Keratinocyte (primary cell): ENCODE measurements around the gene INAFM1. TPM values are rescaled to one million over a fixed set of nuclear protein-coding genes. Genes with fewer than 3 reads are reported as not detected.

Source experiments
- DNase-seq: peaks from one replicate; pipeline ENCODE4 v3.0.0-alpha.2; 2011; ENCODE audit warnings: low read depth, missing footprints, low spot score
- FAIRE-seq: peaks from 2 replicates; lab custom pipeline; 2011; peaks lifted over from hg19 to GRCh38; lab: Jason Lieb, UNC
- H2AFZ ChIP-seq: 2 replicates; pipeline ENCODE4 v1.6.0; 2012; ENCODE audit warnings: low read length, control low read depth, inconsistent platforms; ENCODE audit not compliant: control insufficient read depth
- H3K27ac ChIP-seq: 2 replicates; pipeline ENCODE4 v1.5.1; 2011; ENCODE audit warnings: low read length; ENCODE audit not compliant: control insufficient read depth, insufficient read depth
- H3K27me3 ChIP-seq: 3 replicates; pipeline ENCODE4 v1.6.0; 2011; ENCODE audit warnings: low read length; ENCODE audit not compliant: control insufficient read depth, insufficient read depth; ENCODE audit errors: extremely low read depth
- H3K36me3 ChIP-seq, 2 experiments: 2 replicates in 1 of 2; 3 replicates in 1 of 2; pipeline ENCODE4 v1.5.1; 2011; ENCODE audit warnings: low read length in 2 of 2, mild to moderate bottlenecking in 1 of 2; ENCODE audit not compliant: control insufficient read depth in 2 of 2, insufficient read depth in 2 of 2; ENCODE audit errors: extremely low read depth in 1 of 2
- H3K4me1 ChIP-seq: 3 replicates; pipeline ENCODE4 v1.5.1; 2011; ENCODE audit warnings: low read length; ENCODE audit not compliant: control insufficient read depth, insufficient read depth; ENCODE audit errors: extremely low read depth
- H3K4me2 ChIP-seq: 3 replicates; pipeline ENCODE4 v1.6.0; 2011; ENCODE audit warnings: low read depth, low read length; ENCODE audit not compliant: control insufficient read depth, insufficient read depth; ENCODE audit errors: extremely low read depth
- H3K4me3 ChIP-seq, 3 experiments: fragments of 200-600 bp in 1 of 3; sonication (generic) in 1 of 3; 2 replicates in 2 of 3; 3 replicates in 1 of 3; pipeline ENCODE4 v1.5.1; 2011 to 2016; ENCODE audit warnings: low read length in 3 of 3, mild to moderate bottlenecking in 3 of 3, control low read depth in 2 of 3, inconsistent platforms in 1 of 3, low read depth in 1 of 3, mixed read lengths in 1 of 3, mixed run types in 1 of 3, moderate library complexity in 1 of 3; ENCODE audit not compliant: control insufficient read depth in 2 of 3, insufficient read depth in 2 of 3; ENCODE audit errors: extremely low read depth in 1 of 3
- H3K79me2 ChIP-seq: 2 replicates; pipeline ENCODE4 v1.6.0; 2012; ENCODE audit warnings: low read length; ENCODE audit not compliant: control insufficient read depth, insufficient read depth
- H3K9ac ChIP-seq: 3 replicates; pipeline ENCODE4 v1.6.0; 2011; ENCODE audit warnings: low read length; ENCODE audit not compliant: control insufficient read depth, insufficient read depth; ENCODE audit errors: extremely low read depth
- H3K9me1 ChIP-seq: 3 replicates; pipeline ENCODE4 v1.6.0; 2011; ENCODE audit warnings: low read length; ENCODE audit not compliant: control insufficient read depth, insufficient read depth; ENCODE audit errors: extremely low read depth
- H3K9me3 ChIP-seq: 2 replicates; pipeline ENCODE4 v1.5.1; 2012; ENCODE audit warnings: low read depth, low read length; ENCODE audit not compliant: control insufficient read depth
- H4K20me1 ChIP-seq: 3 replicates; pipeline ENCODE4 v1.6.0; 2011; ENCODE audit warnings: low read length; ENCODE audit not compliant: control insufficient read depth, insufficient read depth; ENCODE audit errors: extremely low read depth
- CTCF ChIP-seq, 3 experiments: IDR thresholded peaks in 1 of 3; conservative IDR thresholded peaks in 1 of 3; optimal IDR thresholded peaks in 1 of 3; 2 replicates in 2 of 3; 3 replicates in 1 of 3; pipeline versions ENCODE3 to v1.5.1; 2011; ENCODE audit warnings: low read length in 3 of 3, mild to moderate bottlenecking in 3 of 3, moderate library complexity in 2 of 3, control low read depth in 1 of 3, inconsistent platforms in 1 of 3; ENCODE audit not compliant: insufficient read depth in 2 of 3; ENCODE audit errors: extremely low read depth in 1 of 3
- EZH2 ChIP-seq: IDR thresholded peaks from one replicate; pipeline ENCODE4 v1.6.1; 2012; ENCODE audit warnings: inconsistent platforms, mild to moderate bottlenecking, low read length, moderate library complexity
- dilution Hi-C: fragments of 300-500 bp; cut with MboI; formaldehyde crosslinking; loops from one replicate; pipeline ENCODE4 v1.7.0; 2020; ENCODE audit warnings: low sequenced_read_pairs; ENCODE audit not compliant: extremely low pct_ligation_motif_present
- polyA plus RNA-seq, 5 experiments: library from polyadenylated mRNA; depleted of rRNA in 3 of 5; stranded (reverse) in 3 of 5; stranded (forward) in 1 of 5; unstranded in 1 of 5; fragments of >200 nt; gene quantifications; 1 replicate in 1 of 5; 2 replicates in 3 of 5; 3 replicates in 1 of 5; pipeline versions ENCODE4 v1.2.1 to v1.2.3, GENCODE V29; 2011 to 2012; ENCODE audit warnings: missing spikeins in 2 of 5, low read depth in 1 of 5, low replicate concordance in 1 of 5

The INAFM1 gene
- polyA plus RNA-seq, 1 donor (not counting 4 experiments of a cell fraction or from before 2014, with no cell fraction given): 0.35 TPM

GRCh38 chr19:47230921-47231214 lies 43.8 kb upstream of the INAFM1 start, which contains the start of gene BBC3:
Gene BBC3, minus strand, starts transcription at chr19:47231199. Its CDS starts 2,768 bp downstream, at chr19:47228431.
- H3K4me3 ChIP-seq: peak within 1 kb of the TSS; percentile 71 to 94 (median 90)
- no peaks in the 10 kb centered on the region for H3K9me3 ChIP-seq
- H3K4me2 ChIP-seq: peak within 1 kb of the TSS; percentile 100
- no peaks in the 10 kb centered on the region for H4K20me1 ChIP-seq
- TF ChIP-seq CTCF (optimal IDR thresholded peaks at IDR 0.05 in 1 of 3, IDR thresholded peaks at IDR 0.05 in 1 of 3, conservative IDR thresholded peaks at IDR 0.05 in 1 of 3; ENCODE audit: extremely low read depth in 1 of 3, insufficient read depth in 2 of 3, low read length in 3 of 3) (no peak), EZH2 (no peak)
- no peaks in the 10 kb centered on the region for H3K36me3 ChIP-seq
- dilution Hi-C loops: no loop called here
- H2AFZ ChIP-seq: peak within 1 kb of the TSS; percentile 36
- H3K9me1 ChIP-seq: no peaks in the 10 kb centered on the region
- peaks cover 3% of the 10 kb centered on the region for H3K79me2 ChIP-seq
- FAIRE-seq (no peak), DNase-seq (no peak)
- peaks cover 5% of the 10 kb centered on the region for H3K27me3 ChIP-seq
- peaks cover 51% of the 10 kb centered on the region for H3K4me1 ChIP-seq
- H3K27ac ChIP-seq: peak within 1 kb of the TSS; percentile 92
- H3K9ac ChIP-seq: peak within 1 kb of the TSS; percentile 90

- peak overlapping the region; percentile 6 for H2AFZ ChIP-seq
- dilution Hi-C loops: no loop called here
- peak overlapping the region; percentile 72 for H3K9ac ChIP-seq
- FAIRE-seq (no peak), DNase-seq (no peak)
- H3K4me3 ChIP-seq: peak overlapping the region; percentile 3 to 41 (median 23)
- no peaks in the 10 kb centered on the region for H3K9me1 ChIP-seq
- no peaks in the 10 kb centered on the region for H3K36me3 ChIP-seq
- H3K9me3 ChIP-seq: no peaks in the 10 kb centered on the region
- H3K27me3 ChIP-seq: peaks cover 5% of the 10 kb centered on the region
- H3K79me2 ChIP-seq: peaks cover 3% of the 10 kb centered on the region
- peak overlapping the region; percentile 86 for H3K4me2 ChIP-seq
- peak overlapping the region; percentile 92 for H3K27ac ChIP-seq
- TF ChIP-seq CTCF (optimal IDR thresholded peaks at IDR 0.05 in 1 of 3, IDR thresholded peaks at IDR 0.05 in 1 of 3, conservative IDR thresholded peaks at IDR 0.05 in 1 of 3; ENCODE audit: extremely low read depth in 1 of 3, insufficient read depth in 2 of 3, low read length in 3 of 3) (no peak), EZH2 (no peak)
- H4K20me1 ChIP-seq: no peaks in the 10 kb centered on the region
- peaks cover 49% of the 10 kb centered on the region for H3K4me1 ChIP-seq
Observed at GRCh38 chr19:47231215-47232054, 43.2 kb upstream of the INAFM1 start.
